Measurements from ENCODE around the gene NARS2. TPM values are rescaled to one million over a fixed set of nuclear protein-coding genes. Genes with fewer than 3 reads are reported as not detected.

The NARS2 gene
- total and polyA plus RNA-seq, 10 of the 15 experiments (the other 5 are each of a cell fraction or from before 2014, with no cell fraction given) = 22.2 to 45.3 (median 36.3) TPM

GRCh38 chr11:78607696-78608095 lies 33.0 kb upstream of the NARS2 start:
- Histone ChIP-seq H3K9me3 (replicated peaks; ENCODE audit: control insufficient read depth, insufficient read depth, low read length) (no peaks in the 10 kb centered on the region), H3K79me2 (ENCODE audit: control insufficient read depth, insufficient read depth, low read length) (no peaks in the 10 kb centered on the region), H3K27ac (ENCODE audit: control insufficient read depth, insufficient read depth) (no peak overlapping the region), H3K9ac (ENCODE audit: control insufficient read depth, insufficient read depth, low read length) (no peak overlapping the region), H2AFZ (ENCODE audit: control insufficient read depth, low read depth, low read length) (no peak overlapping the region), H3K4me3 (no peak overlapping the region), H3K4me2 (ENCODE audit: control insufficient read depth, insufficient read depth) (no peak overlapping the region), H4K20me1 (ENCODE audit: control insufficient read depth, insufficient read depth) (no peaks in the 10 kb centered on the region), H3K36me3 (ENCODE audit: control insufficient read depth in 2 of 2, insufficient read depth in 2 of 2, low read length in 1 of 2) (no peaks in the 10 kb centered on the region), H3K27me3 (replicated peaks in 1 of 2; ENCODE audit: control insufficient read depth in 2 of 2, insufficient read depth in 2 of 2, low read length in 1 of 2) (no peaks in the 10 kb centered on the region; a peak in 1 of 4 replicates), H3K4me1 (ENCODE audit: control insufficient read depth, insufficient read depth, low read length) (no peaks in the 10 kb centered on the region)
- ChIA-PET POLR2A (no interaction called here), RAD21 (ENCODE audit: unreplicated experiment) (no interaction called here), SMC1A (ENCODE audit: uncharacterized antibody, unreplicated experiment) (no interaction called here), CTCF (no interaction called here)
- BruUV-seq (replicated peaks) = no TSS peak
- DNase-seq (ENCODE audit: low read depth, low spot score) (no peak), FAIRE-seq (no peak), ATAC-seq (no peak)
- in situ Hi-C loops (cut with MboI) = no loop called here
- intact Hi-C loops (cut with micrococcal nuclease; ENCODE audit: unreplicated experiment) = no loop called here
- TF ChIP-seq MEF2B (IDR thresholded peaks at IDR 0.05; ENCODE audit: partially characterized antibody, poor library complexity, severe bottlenecking) = no peak
- TF ChIP-seq, protein P1, sequence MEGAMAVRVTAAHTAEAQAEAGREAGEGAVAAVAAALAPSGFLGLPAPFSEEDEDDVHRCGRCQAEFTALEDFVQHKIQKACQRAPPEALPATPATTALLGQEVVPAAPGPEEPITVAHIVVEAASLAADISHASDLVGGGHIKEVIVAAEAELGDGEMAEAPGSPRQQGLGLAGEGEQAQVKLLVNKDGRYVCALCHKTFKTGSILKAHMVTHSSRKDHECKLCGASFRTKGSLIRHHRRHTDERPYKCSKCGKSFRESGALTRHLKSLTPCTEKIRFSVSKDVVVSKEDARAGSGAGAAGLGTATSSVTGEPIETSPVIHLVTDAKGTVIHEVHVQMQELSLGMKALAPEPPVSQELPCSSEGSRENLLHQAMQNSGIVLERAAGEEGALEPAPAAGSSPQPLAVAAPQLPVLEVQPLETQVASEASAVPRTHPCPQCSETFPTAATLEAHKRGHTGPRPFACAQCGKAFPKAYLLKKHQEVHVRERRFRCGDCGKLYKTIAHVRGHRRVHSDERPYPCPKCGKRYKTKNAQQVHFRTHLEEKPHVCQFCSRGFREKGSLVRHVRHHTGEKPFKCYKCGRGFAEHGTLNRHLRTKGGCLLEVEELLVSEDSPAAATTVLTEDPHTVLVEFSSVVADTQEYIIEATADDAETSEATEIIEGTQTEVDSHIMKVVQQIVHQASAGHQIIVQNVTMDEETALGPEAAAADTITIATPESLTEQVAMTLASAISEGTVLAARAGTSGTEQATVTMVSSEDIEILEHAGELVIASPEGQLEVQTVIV (IDR thresholded peaks at IDR 0.05; ENCODE audit: borderline replicate concordance, partially characterized antibody) = no peak
- no peak for TF ChIP-seq SUPT20H (IDR thresholded peaks at IDR 0.05; ENCODE audit: borderline replicate concordance, control insufficient read depth, low read depth, low read length)
- no peak for TF ChIP-seq KAT2A (conservative IDR thresholded peaks at IDR 0.05; ENCODE audit: control insufficient read depth, low read depth, low read length)
- TF ChIP-seq, protein P2, sequence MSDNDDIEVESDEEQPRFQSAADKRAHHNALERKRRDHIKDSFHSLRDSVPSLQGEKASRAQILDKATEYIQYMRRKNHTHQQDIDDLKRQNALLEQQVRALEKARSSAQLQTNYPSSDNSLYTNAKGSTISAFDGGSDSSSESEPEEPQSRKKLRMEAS (IDR thresholded peaks at IDR 0.05; ENCODE audit: low read depth, low read length) = no peak
- TF ChIP-seq, protein P3, sequence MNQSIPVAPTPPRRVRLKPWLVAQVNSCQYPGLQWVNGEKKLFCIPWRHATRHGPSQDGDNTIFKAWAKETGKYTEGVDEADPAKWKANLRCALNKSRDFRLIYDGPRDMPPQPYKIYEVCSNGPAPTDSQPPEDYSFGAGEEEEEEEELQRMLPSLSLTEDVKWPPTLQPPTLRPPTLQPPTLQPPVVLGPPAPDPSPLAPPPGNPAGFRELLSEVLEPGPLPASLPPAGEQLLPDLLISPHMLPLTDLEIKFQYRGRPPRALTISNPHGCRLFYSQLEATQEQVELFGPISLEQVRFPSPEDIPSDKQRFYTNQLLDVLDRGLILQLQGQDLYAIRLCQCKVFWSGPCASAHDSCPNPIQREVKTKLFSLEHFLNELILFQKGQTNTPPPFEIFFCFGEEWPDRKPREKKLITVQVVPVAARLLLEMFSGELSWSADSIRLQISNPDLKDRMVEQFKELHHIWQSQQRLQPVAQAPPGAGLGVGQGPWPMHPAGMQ (IDR thresholded peaks at IDR 0.05; ENCODE audit: borderline replicate concordance) = no peak
- no peak for TF ChIP-seq ZSCAN29 (IDR thresholded peaks at IDR 0.05)
- TF ChIP-seq KDM1A (IDR thresholded peaks at IDR 0.05; ENCODE audit: borderline replicate concordance) = no peak
- TF ChIP-seq, protein P4, sequence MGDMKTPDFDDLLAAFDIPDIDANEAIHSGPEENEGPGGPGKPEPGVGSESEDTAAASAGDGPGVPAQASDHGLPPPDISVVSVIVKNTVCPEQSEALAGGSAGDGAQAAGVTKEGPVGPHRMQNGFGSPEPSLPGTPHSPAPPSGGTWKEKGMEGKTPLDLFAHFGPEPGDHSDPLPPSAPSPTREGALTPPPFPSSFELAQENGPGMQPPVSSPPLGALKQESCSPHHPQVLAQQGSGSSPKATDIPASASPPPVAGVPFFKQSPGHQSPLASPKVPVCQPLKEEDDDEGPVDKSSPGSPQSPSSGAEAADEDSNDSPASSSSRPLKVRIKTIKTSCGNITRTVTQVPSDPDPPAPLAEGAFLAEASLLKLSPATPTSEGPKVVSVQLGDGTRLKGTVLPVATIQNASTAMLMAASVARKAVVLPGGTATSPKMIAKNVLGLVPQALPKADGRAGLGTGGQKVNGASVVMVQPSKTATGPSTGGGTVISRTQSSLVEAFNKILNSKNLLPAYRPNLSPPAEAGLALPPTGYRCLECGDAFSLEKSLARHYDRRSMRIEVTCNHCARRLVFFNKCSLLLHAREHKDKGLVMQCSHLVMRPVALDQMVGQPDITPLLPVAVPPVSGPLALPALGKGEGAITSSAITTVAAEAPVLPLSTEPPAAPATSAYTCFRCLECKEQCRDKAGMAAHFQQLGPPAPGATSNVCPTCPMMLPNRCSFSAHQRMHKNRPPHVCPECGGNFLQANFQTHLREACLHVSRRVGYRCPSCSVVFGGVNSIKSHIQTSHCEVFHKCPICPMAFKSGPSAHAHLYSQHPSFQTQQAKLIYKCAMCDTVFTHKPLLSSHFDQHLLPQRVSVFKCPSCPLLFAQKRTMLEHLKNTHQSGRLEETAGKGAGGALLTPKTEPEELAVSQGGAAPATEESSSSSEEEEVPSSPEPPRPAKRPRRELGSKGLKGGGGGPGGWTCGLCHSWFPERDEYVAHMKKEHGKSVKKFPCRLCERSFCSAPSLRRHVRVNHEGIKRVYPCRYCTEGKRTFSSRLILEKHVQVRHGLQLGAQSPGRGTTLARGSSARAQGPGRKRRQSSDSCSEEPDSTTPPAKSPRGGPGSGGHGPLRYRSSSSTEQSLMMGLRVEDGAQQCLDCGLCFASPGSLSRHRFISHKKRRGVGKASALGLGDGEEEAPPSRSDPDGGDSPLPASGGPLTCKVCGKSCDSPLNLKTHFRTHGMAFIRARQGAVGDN (IDR thresholded peaks at IDR 0.05) = no peak
- TF ChIP-seq RELB (IDR thresholded peaks at IDR 0.05; ENCODE audit: low read depth) = no peak
- TF ChIP-seq NFIC (IDR thresholded peaks at IDR 0.05; ENCODE audit: low read depth, low read length) = no peak
- TF ChIP-seq CEBPB (IDR thresholded peaks at IDR 0.05; ENCODE audit: borderline replicate concordance in 1 of 2, low read depth in 2 of 2, low read length in 2 of 2) = no peak
- TF ChIP-seq SREBF2 (IDR thresholded peaks at IDR 0.05; ENCODE audit: low read length) = no peak
- no peak for TF ChIP-seq NRF1 (conservative IDR thresholded peaks at IDR 0.05; ENCODE audit: low read depth, low read length)
- no peak for TF ChIP-seq CREM (IDR thresholded peaks at IDR 0.05; ENCODE audit: low read depth)
- TF ChIP-seq FOS (IDR thresholded peaks at IDR 0.05; ENCODE audit: borderline replicate concordance, extremely low read depth, insufficient read length) = no peak
